ENCODE data around the gene KLHL17. TPM values are rescaled to one million over a fixed set of nuclear protein-coding genes. Genes with fewer than 3 reads are reported as not detected.
"Not testable (repeated sequence)": the region's sequence is repeated elsewhere in the genome, so short reads cannot be mapped to it uniquely, and the experiment has no call there.

Gene KLHL17
- total RNA-seq, 1 experiment from 2014 or later, result 66.9 TPM

DNA sequence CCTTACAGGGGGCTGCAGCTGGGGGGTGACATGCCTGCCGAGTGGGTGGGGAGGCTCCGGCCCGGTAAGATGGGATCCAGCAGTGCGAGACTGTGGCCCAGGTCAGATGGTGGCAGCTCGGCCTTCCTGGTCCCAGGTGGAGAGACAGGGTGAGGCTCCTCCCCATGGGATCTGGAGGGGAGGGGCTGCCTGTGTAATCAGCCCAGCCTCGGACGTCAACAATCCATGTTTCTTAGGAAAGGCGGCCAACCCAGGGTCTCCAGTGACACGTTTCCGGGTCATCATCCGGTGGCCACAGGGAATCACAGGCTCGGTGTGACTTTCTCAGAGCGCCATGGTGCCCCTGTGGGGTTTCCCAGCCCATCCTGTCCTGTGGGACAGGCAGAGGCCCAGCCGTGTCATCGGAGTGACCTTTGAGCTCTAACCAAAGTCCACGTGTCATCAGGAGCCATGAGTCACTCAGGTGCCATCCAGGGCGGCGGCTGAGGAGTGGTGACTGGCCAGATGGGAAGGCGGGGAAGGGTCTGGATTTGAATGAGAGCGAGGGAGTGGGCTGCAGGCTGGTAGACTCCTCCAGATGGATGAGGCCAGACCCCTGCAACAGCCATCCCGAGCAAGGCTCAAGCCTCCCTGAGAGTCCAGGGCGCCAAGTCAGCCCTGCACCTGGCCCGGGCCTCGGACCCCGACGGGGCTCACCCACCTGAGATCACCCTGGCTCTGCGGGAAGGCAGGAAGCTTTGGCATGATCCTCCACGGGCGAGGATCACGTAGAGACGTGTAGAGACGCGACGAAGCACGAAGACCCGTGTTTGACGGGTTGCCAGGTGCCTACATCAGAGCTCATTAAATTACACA is 46.1 kb downstream of the KLHL17 start:
- Mint-ChIP-seq H3K27ac (peak overlapping the region; percentile 45; the same call in 1 of the 2 replicates), H3K36me3 (no peaks in the 10 kb centered on the region), H3K9me3 (peaks cover 1% of the 10 kb centered on the region), H3K4me3 (no peak overlapping the region), H3K27me3 (ENCODE audit: low read depth) (peaks cover 75% of the 10 kb centered on the region), H3K4me1 (peaks cover 14% of the 10 kb centered on the region)
- ATAC-seq (peak; percentile 23; the same call in 1 of the 2 replicates), DNase-seq (ENCODE audit: low spot score) (peak; percentile 25)
- no peak for TF ChIP-seq ZNF232 (CRISPR knock-in tag; IDR thresholded peaks at IDR 0.05)
- TF ChIP-seq GABPB1 (CRISPR knock-in tag; IDR thresholded peaks at IDR 0.05), result peak; percentile 88
- TF ChIP-seq ZBTB21 (CRISPR knock-in tag; IDR thresholded peaks at IDR 0.05; ENCODE audit: borderline replicate concordance), result no peak
- no peak for TF ChIP-seq ZNF138 (CRISPR knock-in tag; conservative IDR thresholded peaks at IDR 0.05)
- TF ChIP-seq, protein P1, sequence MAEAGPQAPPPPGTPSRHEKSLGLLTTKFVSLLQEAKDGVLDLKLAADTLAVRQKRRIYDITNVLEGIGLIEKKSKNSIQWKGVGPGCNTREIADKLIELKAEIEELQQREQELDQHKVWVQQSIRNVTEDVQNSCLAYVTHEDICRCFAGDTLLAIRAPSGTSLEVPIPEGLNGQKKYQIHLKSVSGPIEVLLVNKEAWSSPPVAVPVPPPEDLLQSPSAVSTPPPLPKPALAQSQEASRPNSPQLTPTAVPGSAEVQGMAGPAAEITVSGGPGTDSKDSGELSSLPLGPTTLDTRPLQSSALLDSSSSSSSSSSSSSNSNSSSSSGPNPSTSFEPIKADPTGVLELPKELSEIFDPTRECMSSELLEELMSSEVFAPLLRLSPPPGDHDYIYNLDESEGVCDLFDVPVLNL (CRISPR knock-in tag; IDR thresholded peaks at IDR 0.05; ENCODE audit: borderline replicate concordance, low read depth), result no peak
- CTCF ChIA-PET, result interaction anchor here (1.1 to 3.1 kb wide), 5 partner anchors 13 to 57 kb away, joined by 3 to 8 read pairs (median 6); partner anchors contain the start of gene AGRN
- POLR2A ChIA-PET, result no interaction called here

DNA sequence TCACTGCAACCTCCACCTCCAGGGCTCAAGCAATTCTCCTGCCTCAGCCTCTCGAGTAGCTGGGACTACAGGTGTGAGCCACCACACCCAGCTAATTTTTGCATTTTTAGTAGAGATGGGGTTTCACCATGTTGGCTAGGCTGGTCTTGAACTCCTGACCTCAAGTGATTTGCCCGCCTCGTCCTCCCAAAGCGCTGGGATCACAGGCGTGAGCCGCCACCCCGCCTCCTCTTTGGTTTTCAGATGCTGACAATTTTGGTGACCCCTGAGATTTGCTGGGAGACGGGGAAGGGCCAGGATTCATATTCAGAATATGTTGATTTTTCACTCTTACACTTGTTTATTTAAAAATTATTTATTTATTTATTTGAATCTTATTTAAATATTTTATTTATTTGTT is 49.7 kb downstream of the KLHL17 start:
- Mint-ChIP-seq H3K27me3 (ENCODE audit: low read depth) (peaks cover 59% of the 10 kb centered on the region), H3K4me1 (peaks cover 31% of the 10 kb centered on the region)
- TF ChIP-seq HMGA2 (CRISPR knock-in tag; IDR thresholded peaks at IDR 0.05), result peak; percentile 43; the same call in 1 of the 2 replicates
- POLR2A ChIA-PET; DNase-seq (ENCODE audit: low spot score); ATAC-seq; H3K27ac Mint-ChIP-seq; H3K4me3 Mint-ChIP-seq; H3K9me3 Mint-ChIP-seq; H3K36me3 Mint-ChIP-seq: not testable (repeated sequence)
- CTCF ChIA-PET, result interaction anchor here (1.2 kb wide), 1 partner anchor 9 kb away, joined by 4 read pairs; no protein-coding TSS in a partner anchor

DNA sequence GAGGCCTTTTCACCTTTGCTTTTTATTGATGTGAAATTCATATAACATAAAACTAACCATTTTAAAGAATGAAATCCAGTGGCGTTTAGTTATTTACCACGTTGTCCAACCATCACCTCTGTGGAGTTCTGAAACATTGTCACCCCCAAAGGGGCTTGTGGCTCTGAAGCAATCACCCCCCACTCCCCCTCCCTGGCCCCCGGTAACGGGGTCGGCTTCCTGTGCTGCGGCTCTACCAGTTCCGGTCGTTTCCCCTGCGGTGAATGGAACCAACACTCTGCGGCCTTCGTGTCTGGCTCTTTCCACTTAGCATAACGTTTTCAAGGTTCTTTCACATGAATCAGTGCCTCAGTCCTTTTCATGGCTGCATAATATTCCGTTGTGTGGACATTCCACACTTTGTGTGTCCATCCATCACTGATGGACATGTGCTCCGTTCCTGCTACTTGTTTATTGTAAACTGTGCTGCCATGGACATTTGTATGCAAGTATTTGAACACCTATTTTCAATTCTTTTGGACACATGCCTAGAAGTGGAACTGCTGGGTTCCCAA is 51.1 kb downstream of the KLHL17 start:
- H3K27me3 Mint-ChIP-seq (ENCODE audit: low read depth), result peaks cover 51% of the 10 kb centered on the region
- H3K27ac Mint-ChIP-seq, result no peak overlapping the region; the same call in 1 of the 2 replicates
- ChIA-PET CTCF (no interaction called here), POLR2A (no interaction called here)
- H3K4me1 Mint-ChIP-seq, result peaks cover 26% of the 10 kb centered on the region
- H3K36me3 Mint-ChIP-seq, result no peaks in the 10 kb centered on the region
- ATAC-seq (no peak), DNase-seq (ENCODE audit: low spot score) (no peak)
- peaks cover 4% of the 10 kb centered on the region for H3K9me3 Mint-ChIP-seq
- no peak overlapping the region for H3K4me3 Mint-ChIP-seq
- TF ChIP-seq FOXJ3 (CRISPR knock-in tag; IDR thresholded peaks at IDR 0.05; ENCODE audit: borderline replicate concordance) (no peak), NFYB (CRISPR knock-in tag; conservative IDR thresholded peaks at IDR 0.05; ENCODE audit: low read depth) (no peak), FOXP1 (CRISPR knock-in tag; IDR thresholded peaks at IDR 0.05; ENCODE audit: borderline replicate concordance) (no peak), ATF1 (CRISPR knock-in tag; IDR thresholded peaks at IDR 0.05) (no peak), JAZF1 (CRISPR knock-in tag; IDR thresholded peaks at IDR 0.05) (no peak), RORB (CRISPR knock-in tag; IDR thresholded peaks at IDR 0.05) (no peak), ZNF396 (CRISPR knock-in tag; IDR thresholded peaks at IDR 0.05; ENCODE audit: borderline replicate concordance) (no peak), KAT7 (CRISPR knock-in tag; IDR thresholded peaks at IDR 0.05; ENCODE audit: borderline replicate concordance) (no peak)
- TF ChIP-seq, protein P2, sequence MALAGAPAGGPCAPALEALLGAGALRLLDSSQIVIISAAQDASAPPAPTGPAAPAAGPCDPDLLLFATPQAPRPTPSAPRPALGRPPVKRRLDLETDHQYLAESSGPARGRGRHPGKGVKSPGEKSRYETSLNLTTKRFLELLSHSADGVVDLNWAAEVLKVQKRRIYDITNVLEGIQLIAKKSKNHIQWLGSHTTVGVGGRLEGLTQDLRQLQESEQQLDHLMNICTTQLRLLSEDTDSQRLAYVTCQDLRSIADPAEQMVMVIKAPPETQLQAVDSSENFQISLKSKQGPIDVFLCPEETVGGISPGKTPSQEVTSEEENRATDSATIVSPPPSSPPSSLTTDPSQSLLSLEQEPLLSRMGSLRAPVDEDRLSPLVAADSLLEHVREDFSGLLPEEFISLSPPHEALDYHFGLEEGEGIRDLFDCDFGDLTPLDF (CRISPR knock-in tag; IDR thresholded peaks at IDR 0.05), result no peak
- TF ChIP-seq, protein P3, sequence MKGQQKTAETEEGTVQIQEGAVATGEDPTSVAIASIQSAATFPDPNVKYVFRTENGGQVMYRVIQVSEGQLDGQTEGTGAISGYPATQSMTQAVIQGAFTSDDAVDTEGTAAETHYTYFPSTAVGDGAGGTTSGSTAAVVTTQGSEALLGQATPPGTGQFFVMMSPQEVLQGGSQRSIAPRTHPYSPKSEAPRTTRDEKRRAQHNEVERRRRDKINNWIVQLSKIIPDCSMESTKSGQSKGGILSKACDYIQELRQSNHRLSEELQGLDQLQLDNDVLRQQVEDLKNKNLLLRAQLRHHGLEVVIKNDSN (CRISPR knock-in tag; IDR thresholded peaks at IDR 0.05), result no peak
- TF ChIP-seq, protein P4, sequence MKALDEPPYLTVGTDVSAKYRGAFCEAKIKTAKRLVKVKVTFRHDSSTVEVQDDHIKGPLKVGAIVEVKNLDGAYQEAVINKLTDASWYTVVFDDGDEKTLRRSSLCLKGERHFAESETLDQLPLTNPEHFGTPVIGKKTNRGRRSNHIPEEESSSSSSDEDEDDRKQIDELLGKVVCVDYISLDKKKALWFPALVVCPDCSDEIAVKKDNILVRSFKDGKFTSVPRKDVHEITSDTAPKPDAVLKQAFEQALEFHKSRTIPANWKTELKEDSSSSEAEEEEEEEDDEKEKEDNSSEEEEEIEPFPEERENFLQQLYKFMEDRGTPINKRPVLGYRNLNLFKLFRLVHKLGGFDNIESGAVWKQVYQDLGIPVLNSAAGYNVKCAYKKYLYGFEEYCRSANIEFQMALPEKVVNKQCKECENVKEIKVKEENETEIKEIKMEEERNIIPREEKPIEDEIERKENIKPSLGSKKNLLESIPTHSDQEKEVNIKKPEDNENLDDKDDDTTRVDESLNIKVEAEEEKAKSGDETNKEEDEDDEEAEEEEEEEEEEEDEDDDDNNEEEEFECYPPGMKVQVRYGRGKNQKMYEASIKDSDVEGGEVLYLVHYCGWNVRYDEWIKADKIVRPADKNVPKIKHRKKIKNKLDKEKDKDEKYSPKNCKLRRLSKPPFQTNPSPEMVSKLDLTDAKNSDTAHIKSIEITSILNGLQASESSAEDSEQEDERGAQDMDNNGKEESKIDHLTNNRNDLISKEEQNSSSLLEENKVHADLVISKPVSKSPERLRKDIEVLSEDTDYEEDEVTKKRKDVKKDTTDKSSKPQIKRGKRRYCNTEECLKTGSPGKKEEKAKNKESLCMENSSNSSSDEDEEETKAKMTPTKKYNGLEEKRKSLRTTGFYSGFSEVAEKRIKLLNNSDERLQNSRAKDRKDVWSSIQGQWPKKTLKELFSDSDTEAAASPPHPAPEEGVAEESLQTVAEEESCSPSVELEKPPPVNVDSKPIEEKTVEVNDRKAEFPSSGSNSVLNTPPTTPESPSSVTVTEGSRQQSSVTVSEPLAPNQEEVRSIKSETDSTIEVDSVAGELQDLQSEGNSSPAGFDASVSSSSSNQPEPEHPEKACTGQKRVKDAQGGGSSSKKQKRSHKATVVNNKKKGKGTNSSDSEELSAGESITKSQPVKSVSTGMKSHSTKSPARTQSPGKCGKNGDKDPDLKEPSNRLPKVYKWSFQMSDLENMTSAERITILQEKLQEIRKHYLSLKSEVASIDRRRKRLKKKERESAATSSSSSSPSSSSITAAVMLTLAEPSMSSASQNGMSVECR (CRISPR knock-in tag; IDR thresholded peaks at IDR 0.05; ENCODE audit: borderline replicate concordance), result no peak
- TF ChIP-seq, protein P5, sequence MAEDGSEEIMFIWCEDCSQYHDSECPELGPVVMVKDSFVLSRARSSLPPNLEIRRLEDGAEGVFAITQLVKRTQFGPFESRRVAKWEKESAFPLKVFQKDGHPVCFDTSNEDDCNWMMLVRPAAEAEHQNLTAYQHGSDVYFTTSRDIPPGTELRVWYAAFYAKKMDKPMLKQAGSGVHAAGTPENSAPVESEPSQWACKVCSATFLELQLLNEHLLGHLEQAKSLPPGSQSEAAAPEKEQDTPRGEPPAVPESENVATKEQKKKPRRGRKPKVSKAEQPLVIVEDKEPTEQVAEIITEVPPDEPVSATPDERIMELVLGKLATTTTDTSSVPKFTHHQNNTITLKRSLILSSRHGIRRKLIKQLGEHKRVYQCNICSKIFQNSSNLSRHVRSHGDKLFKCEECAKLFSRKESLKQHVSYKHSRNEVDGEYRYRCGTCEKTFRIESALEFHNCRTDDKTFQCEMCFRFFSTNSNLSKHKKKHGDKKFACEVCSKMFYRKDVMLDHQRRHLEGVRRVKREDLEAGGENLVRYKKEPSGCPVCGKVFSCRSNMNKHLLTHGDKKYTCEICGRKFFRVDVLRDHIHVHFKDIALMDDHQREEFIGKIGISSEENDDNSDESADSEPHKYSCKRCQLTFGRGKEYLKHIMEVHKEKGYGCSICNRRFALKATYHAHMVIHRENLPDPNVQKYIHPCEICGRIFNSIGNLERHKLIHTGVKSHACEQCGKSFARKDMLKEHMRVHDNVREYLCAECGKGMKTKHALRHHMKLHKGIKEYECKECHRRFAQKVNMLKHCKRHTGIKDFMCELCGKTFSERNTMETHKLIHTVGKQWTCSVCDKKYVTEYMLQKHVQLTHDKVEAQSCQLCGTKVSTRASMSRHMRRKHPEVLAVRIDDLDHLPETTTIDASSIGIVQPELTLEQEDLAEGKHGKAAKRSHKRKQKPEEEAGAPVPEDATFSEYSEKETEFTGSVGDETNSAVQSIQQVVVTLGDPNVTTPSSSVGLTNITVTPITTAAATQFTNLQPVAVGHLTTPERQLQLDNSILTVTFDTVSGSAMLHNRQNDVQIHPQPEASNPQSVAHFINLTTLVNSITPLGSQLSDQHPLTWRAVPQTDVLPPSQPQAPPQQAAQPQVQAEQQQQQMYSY (CRISPR knock-in tag; IDR thresholded peaks at IDR 0.05), result no peak
